T1000 (cell line): Measurements from ENCODE around the gene PRG2.
A peak's percentile ranks its signal among the peaks of the same experiment; 100 is the strongest.

ENCODE experiments used
- DNase-seq: peaks from one replicate; lab custom pipeline; 2025; ENCODE audit warnings: mixed read lengths; lab: John Stamatoyannopoulos, UW

PRG2 gene

DNA sequence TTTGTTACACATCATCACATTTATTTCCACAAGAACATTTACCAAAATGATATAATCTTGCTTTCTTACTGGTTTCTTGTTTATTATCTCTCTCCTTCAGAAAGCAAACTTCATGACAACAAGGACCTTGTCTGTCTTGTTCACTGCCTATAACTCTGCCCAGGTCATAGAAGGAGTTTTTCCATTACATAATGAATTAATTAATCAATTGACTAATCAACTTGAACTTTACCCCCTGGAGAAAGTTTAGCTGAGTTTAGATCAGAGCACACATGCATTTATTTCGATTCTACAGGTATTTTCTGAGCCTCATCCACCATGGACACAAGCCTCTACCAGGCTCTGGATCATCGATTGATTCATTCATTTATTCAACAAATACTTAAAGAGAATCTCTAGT is 6.3 kb upstream of the PRG2 start:
- no peak for DNase-seq

DNA sequence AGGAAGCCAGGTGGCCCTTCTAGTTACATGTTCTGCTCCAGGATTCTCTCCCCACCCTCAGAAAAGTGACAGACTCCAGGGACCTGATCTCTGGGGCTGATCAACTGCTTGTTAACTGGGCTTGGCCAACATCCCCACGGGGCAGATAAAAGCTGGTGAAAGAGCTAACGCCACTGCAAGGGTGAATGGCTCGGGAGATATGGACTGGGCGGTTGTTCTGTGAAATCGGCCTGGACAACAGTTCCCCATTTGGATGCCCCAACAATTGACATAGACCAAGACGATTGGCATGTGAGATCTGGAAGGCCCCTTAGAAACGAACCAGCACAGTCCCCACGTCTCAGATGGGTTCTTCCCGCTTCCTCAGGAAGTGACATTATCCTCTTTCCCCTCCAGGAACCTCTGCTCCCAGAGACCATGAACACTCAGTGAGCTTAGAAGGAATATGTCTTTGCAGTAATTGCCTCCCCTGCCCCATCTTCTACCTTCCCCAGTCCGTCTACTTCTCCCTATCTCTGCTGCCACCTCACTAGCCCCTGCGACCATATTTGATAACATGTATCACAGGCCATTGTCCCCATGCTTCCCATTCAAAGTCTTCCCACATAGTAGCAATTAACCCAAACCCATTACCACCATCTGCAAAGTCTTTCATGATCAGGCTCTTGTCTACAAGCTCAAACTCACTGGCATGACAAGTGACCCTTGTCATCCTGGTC is 5.6 kb upstream of the PRG2 start:
- no peak for DNase-seq

DNA sequence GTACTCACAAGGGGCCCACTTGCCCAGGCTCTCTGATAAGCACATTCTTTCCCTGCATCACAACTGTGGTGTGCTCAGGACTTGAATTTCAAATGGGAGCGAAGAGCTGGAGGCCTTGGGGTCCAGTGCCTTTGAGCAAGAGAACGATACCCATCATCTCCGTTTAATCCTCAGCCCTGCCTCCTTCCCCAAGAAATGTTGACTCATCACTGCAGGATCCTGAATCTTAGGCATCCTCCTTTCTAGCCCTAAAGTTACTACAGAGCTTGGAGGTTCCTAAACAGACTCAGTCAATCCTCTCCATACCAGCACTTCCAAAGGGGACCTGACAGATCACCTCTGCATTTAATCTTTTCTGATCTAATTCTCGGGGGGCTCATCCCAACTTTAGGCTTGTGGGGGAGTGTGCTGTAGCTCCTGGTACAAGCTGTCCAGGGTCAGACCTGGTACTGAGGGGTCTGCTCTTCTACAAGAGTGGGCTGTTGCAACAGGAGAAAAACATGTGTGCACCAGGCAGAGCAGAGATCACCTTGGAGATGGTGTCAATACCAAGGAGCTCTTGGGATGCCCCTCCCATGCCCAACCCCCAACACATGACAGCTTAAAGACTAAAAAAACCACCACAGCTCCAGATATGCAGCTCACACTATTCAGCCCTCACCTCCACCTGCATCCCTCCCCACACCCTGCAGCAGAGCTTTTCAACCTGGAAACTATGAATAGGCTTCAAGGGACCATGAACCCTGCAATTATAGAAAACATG is 3.9 kb upstream of the PRG2 start:
- no peak for DNase-seq

DNA sequence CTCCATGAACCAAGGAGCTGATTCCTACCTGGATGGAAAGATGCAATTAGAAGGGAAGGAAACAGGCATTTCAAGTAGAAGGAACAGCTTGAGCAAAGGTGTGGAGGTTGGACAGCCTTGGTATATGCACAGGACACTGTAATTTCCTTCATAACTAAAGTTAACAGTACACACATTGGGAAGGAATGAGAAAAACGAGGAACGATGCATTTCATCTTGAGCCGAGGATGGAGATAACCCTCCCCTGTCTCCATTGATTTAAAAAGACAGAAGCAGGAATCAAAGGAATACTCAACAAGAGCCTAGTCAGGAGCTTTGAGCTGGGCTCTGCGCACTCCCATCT is 2.3 kb upstream of the PRG2 start:
- DNase-seq, result no peak

DNA sequence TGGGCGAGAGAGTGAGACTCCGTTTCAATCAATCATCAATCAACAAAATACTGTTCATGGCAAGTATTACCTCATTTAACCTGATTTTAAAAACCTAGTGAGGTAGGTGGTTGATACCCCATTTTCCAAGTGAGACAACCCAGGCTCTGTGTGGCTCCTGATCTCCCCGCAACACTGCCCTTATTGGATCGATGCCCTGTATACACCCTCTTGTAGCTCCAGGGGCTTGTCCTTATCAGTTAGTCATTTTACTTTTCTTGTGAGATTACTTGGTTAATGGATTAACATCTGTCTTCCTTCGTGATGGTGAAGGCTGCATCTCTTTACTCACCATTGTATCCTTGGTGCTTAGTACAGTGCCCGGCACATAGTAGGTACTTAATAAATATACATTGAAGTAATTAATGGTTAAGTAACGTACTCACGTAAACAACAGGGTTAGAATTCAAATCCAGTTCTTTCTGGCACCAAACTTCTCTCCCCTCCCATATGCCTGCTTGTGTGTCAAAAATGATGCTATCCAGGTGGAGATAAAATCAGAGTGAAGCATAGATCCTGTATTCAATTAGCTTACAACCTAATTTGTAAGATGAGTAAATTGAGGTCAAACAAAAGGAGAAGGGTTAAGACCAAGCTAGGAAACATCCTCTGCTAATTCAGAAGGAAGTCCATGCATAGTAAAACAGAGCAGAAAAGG is 1.8 kb upstream of the PRG2 start:
- DNase-seq, result no peak

DNA sequence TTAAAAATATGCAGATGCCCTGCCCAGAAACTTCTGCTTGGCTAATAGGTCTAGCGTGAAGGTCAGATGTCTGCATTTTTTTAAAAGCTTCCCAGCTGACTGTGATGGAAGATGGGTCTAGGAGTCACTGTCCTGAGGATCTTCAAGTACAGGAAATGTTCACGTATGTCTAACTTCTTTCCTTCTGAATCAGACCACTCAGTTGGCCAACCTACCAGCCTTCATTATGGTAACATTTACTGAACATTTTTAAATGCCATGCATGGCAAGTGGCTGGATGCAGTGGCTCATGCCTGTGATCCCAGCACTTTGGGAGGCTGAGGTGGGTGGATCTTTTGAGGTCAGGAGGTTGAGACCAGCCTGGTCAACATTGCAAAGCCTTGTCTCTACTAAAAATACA is 1.1 kb upstream of the PRG2 start:
- DNase-seq, result no peak

DNA sequence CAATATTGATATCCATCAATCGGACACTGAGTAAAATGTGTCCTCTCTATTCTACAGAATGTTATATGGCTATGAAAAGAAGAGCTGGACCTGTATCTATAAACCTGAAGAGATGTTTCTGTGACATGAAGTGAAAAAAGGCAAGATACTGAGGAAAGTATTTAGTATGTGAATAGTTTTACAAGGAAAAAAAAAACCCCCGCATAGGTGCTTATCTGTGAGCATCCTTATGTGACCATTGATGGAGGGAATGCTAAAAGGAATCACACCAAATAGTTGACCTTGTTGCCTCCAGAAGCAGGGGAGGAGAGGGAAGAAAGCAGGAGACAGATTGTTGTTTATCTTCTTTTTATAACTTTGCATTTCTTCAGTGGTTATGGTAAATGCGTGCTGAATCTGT is 661 bp upstream of the PRG2 start:
- DNase-seq, result no peak

DNA sequence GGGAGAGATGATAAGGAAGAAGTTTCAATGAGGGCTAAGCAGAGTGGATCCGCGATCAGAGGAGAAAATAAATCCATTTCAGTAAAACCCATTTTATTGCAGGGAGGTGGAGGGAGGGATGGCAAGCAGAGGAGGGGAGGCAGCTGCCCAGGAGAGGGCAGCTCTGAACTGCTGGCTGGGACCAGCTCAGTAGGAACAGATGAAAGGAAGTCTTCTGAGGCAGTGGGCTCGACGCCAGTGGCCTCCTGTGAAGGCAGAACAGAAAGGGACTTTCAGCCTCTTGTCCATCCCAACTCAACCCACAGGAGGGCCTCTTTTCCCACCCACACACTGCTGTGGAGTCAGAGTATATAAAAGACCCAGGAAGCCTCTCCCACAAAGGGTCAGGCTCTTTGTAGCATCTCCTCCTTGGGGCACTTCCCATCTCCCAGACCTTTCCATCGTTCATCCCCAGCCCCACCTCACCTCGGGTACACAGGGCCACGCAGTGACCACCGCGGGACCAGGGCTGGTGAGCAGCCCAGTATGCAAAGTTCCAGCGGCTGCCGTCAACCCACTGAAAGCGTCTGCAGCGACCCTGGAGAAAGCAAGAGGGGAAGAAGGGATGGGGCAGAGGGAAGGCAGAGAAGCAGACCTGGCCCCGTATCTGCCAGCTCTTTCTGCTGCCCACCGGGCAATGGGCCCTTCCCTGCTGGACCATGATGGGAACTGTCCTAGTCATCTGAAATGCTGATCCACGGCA is 3.0 kb downstream of the PRG2 start:
- DNase-seq, result no peak

DNA sequence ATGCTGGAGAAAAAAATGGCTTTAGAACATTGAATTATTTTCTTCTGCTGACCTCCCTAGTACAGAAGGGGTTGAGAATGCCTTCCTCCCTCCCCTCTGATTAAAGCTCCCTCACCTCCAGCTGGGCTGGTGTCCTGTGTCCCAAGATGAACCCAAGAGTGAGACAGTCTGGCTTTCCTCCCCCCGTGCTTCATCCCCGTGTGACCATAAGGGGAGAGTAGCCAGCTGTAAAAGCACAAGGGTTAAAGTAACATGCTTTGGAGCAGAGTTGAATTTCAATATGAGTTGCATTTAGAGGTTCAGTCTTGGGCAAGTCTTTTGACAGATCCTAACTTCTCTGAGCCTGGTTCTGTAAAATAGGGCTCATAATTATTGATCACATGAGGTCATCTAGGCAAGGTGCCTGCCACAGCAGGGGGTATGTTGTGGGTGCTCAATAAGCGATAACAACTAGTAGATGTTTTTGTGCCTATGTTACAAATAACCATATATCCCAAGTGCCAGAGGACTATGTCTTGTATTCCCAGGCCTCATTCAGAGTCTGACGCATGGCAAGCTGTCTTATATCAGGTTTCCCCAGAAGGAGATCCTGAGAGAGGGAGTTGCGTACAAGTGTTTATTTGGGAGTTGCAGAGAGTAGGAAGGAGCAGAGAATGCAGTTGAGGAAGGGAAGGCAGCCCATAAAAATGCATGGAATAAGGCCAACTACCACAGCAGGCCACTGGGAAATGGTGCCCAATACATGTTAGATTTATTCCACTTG is 4.1 kb downstream of the PRG2 start:
- no peak for DNase-seq

DNA sequence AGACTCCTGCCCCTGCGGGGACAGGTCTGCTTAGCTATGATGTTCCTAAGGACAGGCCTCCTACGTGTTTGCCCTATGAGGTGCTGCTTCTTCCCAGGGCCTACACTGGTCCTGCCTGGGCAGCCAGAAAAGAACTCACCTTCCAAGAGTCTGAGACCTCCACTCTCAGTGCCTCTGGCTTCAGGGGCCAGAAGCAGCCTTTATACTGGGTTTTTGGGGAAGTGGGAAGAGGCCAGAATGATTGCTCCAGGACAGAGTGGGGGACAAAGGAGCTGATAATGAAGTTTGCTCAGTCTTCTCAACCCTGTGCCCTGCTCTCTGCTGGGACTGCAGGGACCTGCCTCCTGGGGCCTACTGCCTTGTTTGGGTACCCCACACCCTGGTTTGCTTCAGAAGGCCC is 9.5 kb downstream of the PRG2 start, which contains the start of gene PRG3:
Gene PRG3, minus strand, starts transcription at position 176 of the 400 bp plus-strand sequence. CDS start 442 bp downstream, outside the sequence.
- DNase-seq, result no peak

DNA sequence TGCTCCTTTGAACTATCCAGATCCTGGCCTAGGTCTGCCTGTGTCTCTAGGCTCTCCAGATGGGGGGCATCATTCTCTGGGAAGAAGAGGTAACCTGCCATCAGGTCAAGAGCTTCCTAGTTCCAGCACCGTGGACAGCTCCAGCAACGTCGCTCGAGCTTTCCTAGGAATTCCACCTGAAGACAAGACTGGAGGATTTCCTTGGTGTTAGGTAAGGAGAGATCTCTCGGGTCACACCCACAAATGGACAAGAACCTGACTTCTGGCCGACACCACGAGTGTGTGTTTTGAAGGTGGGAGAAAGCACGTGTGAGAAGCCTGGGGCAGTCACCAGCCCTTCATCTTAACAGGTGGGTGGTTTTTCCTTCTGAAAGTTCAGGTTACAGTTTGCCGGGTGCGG is 10.7 kb downstream of the PRG2 start:
- no peak for DNase-seq

DNA sequence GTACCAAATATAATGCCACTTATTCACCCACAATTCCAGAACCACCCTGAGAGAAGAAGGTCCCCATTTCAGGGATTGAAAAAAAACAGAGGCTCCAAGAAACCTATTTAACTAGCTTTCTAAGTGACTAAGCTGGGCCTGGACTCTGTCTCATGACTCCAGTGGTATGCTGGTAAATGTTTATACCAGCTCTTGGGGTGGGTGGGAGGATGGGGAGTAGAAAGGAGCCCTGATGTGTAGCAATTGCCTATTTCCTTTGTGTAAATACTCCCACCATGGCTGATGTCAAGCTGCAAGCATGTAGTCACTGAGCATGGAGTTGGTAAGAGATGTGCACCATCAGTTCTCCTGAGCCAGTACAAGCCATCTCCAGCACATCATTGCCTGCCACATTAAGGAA is 12.3 kb downstream of the PRG2 start:
- DNase-seq, result no peak

DNA sequence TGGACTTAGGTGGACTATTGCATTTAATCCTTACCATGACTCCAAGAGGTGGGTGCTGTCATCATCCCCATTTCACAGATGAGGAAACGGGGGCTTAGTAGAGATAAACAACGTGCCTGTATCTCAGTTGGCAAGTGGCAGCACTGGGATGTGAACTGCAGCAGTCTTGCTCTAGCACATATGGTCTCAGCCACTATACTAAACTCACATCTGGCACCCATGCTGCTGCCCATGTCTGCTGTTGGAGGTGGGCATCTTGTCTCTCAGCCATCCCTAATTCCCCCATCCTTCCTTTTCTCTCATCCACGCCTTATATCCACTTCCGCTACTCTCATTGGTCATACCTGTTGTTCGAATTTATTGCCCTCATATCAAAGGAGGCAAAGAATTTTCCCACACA is 13.3 kb downstream of the PRG2 start:
- DNase-seq, result no peak

DNA sequence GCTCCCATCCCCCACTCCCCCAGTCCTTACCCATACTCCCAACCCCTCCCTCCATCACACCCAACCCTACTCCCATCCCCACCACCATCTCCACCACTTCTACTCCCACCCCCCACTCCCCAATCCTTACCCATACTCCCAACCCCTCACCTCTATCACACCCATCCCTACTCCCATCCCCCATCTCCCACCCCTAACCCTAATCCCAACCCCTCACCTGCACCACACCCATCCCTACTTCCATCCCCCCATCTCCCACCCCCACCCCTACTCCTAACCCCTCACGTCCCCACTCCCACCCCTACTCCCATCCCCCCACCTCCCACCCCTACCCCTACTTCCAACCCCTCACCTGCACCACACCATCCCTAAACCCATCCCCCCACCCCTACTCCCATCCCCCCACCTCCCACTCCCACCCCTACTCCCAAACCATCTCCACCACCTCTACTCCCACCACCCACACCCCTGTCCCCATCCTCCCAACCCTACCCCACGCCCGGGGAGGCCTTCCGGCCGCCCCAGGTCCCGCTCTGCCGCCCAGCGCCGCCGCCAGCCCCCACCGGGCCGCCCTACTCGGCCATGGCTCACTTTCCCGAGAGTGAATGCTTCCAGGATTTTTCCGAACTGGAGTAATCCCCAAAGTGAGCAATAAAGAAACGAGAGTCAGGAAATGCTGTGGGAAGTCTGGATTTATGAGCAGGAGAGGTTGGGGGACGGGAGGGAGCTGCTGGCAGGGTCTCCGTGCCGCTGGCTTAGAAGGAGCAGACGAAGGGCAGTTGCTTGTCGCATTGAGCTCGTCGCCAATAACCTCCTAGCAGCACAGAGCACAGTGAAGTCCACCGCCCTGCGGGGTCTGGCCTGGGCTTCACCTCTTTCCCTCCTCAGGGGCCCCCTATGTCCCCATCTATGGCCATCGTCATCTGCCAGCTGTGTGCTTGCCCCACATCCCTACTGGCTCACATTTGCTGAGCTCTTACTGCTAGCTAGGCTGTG is 14.1 kb downstream of the PRG2 start:
- DNase-seq, result no peak

DNA sequence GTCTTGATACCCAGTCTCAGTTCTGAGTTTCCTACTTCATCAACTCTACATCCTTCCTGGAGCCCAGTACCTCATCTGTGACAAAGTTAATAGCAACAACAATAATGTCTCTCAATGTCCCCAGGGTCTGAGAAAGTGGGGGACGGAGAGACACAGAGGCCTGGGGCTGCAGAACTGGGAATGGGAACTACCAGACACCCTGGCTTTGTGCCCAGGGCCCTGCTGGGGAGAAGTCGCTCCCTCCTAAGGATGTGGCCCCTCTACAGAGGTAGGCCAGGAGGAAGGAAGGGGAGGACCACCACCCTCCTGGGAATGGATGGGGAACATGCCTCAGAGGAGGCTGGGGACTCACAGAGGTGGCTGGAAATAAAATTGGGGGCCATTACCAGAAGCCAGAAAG is 15.0 kb downstream of the PRG2 start:
- DNase-seq, result no peak

DNA sequence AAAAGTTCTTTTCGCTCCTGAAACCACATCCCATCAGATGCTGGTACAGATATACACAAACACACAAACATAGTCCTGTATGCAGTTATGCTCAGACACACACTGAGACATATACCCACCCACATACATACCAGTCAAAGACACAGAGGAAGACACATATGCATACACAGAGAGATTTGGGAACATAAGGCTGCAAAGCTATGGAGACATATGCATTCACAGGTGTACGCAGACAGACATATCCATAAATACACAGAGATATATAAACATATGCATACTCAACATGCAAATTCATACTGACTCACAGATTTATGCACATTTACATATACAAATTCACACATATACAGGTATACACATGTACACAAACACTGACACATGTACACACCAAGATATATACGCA is 15.5 kb downstream of the PRG2 start:
- no peak for DNase-seq

DNA sequence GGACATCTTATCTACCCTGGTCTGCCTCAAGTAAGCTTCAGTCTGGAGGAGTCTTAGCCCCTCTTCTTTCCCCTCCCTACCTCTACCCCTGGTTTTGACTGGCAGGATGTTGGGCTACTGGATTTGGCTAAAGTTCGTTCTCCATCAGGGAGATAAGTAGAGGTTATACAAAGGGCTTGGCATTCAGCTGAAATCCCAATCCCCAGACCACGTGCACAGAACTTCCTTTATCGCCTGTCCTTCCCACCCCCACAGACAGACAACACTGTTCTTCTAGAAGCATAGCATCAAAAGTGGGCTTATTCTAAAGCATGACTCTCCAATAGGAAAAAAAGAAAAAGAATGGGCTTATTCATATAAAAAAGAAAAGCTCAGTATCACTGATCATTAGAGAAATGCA is 17.3 kb downstream of the PRG2 start:
- no peak for DNase-seq

DNA sequence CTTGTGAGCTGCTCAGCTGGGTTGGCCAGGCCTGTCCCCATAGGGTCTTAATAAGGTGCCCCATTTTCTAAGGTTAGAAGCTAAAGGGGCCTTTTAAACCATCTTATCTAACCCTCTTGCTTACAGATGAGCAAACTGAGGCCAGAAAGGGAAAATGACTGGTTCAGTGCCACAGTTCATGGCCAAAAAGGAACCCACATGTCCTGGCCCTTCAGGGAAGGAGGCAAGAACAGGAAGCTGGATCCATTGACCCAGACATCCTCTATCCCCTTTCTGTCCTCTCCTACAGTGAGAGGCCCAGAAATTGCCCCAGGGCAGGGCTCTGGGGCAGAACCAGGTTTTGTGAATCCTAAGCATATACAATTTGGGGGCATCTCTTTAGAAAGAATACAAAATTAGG is 19.5 kb downstream of the PRG2 start:
- no peak for DNase-seq

DNA sequence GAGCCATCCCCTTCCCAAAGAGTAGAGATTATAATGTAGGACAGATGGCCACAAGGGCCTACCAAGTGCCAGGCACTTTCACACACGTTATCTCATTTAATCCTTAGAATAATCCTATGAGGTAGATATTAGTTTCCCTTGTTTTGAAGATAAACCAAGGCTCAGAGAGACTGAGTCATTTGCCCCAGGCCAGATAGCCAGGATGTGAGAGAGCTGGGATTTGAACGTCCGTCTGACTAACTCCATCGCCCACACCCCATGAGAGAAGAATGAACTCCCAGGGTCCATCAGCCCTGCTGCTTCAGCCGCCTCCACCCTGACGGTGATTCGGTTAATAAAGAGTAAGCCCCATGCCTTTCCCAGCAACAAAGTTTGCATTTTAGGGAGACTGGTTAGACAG is 20.2 kb downstream of the PRG2 start:
- DNase-seq, result peak; percentile 31

DNA sequence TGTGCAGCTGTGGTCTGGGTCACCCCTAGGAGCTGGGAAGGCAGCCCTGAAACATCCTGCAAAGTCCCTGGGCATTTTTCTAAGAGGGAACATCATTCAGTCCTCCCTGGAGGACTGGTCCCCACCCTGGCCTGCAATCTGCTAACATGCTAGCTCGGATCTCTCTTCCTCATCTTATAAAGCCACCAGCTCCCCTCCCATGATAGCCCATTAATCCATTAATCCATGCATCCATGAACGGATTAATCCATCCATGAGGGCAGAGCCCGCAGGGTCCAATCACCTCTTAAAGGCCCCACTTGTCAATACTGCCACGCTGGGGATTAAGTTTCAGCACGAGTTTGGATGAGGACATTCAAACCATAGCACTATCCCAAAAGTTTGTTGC is 21.6 kb downstream of the PRG2 start:
- DNase-seq, result no peak
